Testis (tissue), 3 donors: ENCODE data around the gene MEGF6. TPM values are rescaled to one million over a fixed set of nuclear protein-coding genes. Genes with fewer than 3 reads are reported as not detected.

Experiments
- DNase-seq: peaks from one replicate; pipeline ENCODE4 v3.0.0-alpha.2; 2019
- H3K27ac ChIP-seq, 2 donors: fragments of 200-600 bp; sonication (generic); one replicate each; pipeline ENCODE4 v1.5.1; 2019
- H3K27me3 ChIP-seq: fragments of 200-600 bp; sonication (generic); one replicate; pipeline ENCODE4 v1.5.1; 2019
- H3K36me3 ChIP-seq: fragments of 200-600 bp; sonication (generic); one replicate; pipeline ENCODE4 v1.5.1; 2017; ENCODE audit warnings: low read depth; ENCODE audit errors: missing control alignments
- H3K4me1 ChIP-seq: fragments of 200-600 bp; sonication (generic); one replicate; pipeline ENCODE4 v1.5.1; 2019
- H3K4me3 ChIP-seq, 2 donors: fragments of 200-600 bp; sonication (generic); one replicate each; pipeline ENCODE4 v1.5.1; 2017 to 2019
- H3K9me3 ChIP-seq: fragments of 200-600 bp; sonication (generic); one replicate; pipeline ENCODE4 v1.5.1; 2017
- POLR2A ChIP-seq: fragments of 450-650 bp; IDR thresholded peaks from one replicate; pipeline ENCODE4 v1.6.1; 2017; ENCODE audit warnings: antibody characterized with exemption, mild to moderate bottlenecking, moderate library complexity
- WGBS, 2 donors: methylation state at CpG; one replicate each; pipeline ENCODE4 v1.1.5; 2018; 5-methylcytosine and 5-hydroxymethylcytosine counted together
- intact Hi-C: fragments of 100-400 bp; cut with DNase I; formaldehyde crosslinking; loops from one replicate; pipeline ENCODE4 v1.15.1; 2023; ENCODE audit warnings: low total_unique reads
- polyA plus RNA-seq: library from polyadenylated mRNA; stranded (reverse); fragments of 350-450 nt; fragmentation: Illumina TruSeq; extraction: RNeasy Lipid Tissue Mini Kit (QIAGEN cat#74804); gene quantifications from one replicate; pipeline ENCODE4 v1.2.3, GENCODE V29; 2014; ENCODE audit warnings: low read depth, low replicate concordance; ENCODE audit not compliant: insufficient read depth
- total RNA-seq, 2 donors: library from RNA; depleted of rRNA; stranded (reverse); fragments of >200 nt; gene quantifications; one replicate each; pipeline ENCODE4 v1.2.3, GENCODE V29; 2016
- TF ChIP-seq, protein P1 (sequence below), 3 experiments: fragments of 450-650 bp in 2 of 3; fragments of 200-600 bp in 1 of 3; sonication (generic) in 1 of 3; IDR thresholded peaks; one replicate each; pipeline ENCODE4 v1.5.1; 2016 to 2019; ENCODE audit warnings: antibody characterized with exemption in 3 of 3, mild to moderate bottlenecking in 2 of 3, moderate library complexity in 1 of 3

MEGF6 gene
- total and polyA plus RNA-seq, 3 donors from 2014 or later = 9.0 to 26.4 (median 16.1) TPM

DNA sequence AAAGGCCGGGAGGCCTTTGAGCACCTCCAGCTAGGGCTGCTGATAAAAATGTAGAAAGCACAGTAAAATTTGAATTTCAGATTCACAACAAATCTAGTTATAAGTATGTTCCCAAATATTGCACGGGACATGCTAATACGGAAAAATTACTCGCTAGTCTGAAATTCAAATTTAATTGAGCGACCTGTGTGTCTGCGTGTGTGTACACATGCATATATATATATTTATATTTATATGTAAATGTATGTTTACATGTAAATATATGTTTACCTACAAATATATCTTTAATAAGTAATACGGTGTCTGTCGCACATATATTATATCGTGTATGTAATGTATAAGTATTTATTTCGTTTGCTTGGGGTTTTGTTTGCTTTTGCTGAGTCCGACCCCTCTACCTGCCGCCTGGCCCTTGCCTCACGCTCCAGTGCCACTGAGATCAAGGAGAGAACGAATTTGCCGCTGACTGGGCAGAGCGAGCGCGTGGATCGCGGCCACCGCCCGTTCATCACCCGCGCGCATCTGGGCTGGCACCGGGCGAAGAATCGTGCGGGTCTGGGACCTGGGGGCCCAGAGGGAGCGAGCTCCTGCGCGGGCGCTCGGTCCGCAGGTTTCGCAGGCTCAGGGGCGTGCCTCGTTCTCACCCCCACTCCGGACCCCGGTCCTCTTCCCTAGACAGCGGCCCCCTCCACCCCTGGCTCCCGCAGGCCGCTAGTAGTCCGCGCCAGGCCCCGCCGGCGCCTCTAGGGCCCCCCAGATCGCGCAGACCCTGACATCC, 39.1 kb upstream of the MEGF6 start:
- WGBS, 2 donors = 10% methylated on average over 25 to 40 of the region's 50 CpGs
- Histone ChIP-seq H3K4me3 (peak overlapping the region in 1 of 2 donors; percentile 94), H3K27ac (no peak overlapping the region), H3K27me3 (no peaks in the 10 kb centered on the region), H3K9me3 (no peaks in the 10 kb centered on the region), H3K36me3 (no peaks in the 10 kb centered on the region), H3K4me1 (no peaks in the 10 kb centered on the region)
- TF ChIP-seq, protein P1, sequence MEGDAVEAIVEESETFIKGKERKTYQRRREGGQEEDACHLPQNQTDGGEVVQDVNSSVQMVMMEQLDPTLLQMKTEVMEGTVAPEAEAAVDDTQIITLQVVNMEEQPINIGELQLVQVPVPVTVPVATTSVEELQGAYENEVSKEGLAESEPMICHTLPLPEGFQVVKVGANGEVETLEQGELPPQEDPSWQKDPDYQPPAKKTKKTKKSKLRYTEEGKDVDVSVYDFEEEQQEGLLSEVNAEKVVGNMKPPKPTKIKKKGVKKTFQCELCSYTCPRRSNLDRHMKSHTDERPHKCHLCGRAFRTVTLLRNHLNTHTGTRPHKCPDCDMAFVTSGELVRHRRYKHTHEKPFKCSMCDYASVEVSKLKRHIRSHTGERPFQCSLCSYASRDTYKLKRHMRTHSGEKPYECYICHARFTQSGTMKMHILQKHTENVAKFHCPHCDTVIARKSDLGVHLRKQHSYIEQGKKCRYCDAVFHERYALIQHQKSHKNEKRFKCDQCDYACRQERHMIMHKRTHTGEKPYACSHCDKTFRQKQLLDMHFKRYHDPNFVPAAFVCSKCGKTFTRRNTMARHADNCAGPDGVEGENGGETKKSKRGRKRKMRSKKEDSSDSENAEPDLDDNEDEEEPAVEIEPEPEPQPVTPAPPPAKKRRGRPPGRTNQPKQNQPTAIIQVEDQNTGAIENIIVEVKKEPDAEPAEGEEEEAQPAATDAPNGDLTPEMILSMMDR (IDR thresholded peaks at IDR 0.05) = no peak
- TF ChIP-seq POLR2A = no peak
- DNase-seq = no peak
- intact Hi-C loops = no loop called here

DNA sequence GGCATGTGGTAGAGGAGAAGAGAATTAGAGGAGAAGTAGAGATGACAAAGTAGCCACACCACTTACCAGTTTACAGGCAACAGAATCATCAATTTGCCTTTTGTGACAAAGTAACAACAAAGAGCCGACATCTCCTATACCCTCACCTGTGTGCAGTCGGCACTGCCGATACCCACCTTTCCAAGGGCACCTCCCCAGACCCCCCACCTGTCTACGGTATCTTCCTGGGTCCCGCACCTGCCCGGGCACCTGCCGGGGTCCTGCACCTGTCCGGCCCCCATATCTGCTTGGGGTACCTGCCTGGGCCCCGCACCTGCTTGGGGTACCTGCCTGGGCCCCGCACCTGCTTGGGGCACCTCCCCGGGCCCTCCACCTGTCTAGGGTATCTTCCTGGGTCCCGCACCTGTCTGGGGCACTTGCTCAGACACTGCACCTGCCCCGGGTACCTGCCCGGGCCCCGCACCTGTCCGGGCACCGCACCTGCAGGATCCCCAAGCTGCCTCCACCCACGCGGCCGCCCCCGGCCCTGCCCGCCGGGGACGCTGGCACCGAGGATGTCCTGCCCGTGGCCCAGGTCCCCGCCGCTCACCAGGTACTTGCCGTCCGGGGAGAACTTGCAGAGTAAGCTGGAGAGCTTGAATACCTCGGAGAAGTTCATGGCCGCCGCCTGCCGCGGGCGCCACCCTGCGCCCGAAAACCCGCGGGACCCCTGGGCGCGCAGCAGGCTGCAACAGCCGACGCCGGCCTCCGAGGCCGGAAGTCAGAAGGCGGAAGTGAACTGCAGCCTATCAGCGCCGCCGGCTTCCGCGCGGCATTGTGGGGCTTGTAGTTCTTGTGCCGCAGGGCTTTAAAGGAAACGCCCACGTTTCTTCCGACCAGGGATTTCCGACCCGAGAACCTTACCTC, 38.3 kb upstream of the MEGF6 start, which contains the start of gene WRAP73:
WRAP73 (minus strand) TSS at position 762 of the 906 bp plus-strand sequence; CDS start at position 658, 104 bp downstream.
- intact Hi-C loops = no loop called here
- no peaks in the 10 kb centered on the region for H3K36me3 ChIP-seq
- TF ChIP-seq POLR2A = peak; percentile 56
- TF ChIP-seq, protein P1 (IDR thresholded peaks at IDR 0.05) = no peak
- no peaks in the 10 kb centered on the region for H3K4me1 ChIP-seq
- peak; percentile 95 for DNase-seq
- no peak within 1 kb of the TSS for H3K27ac ChIP-seq
- 2 to 8% methylated on average over 14 to 59 of the region's 60 CpGs for whole genome bisulfite sequencing, 2 donors
- peak within 1 kb of the TSS; percentile 63 to 94 for H3K4me3 ChIP-seq
- no peaks in the 10 kb centered on the region for H3K27me3 ChIP-seq
- H3K9me3 ChIP-seq = no peaks in the 10 kb centered on the region

- WGBS, 2 donors = 93 to 96% methylated on average over 19 to 20 of the region's 20 CpGs
- intact Hi-C loops = no loop called here
- DNase-seq = no peak
- TF ChIP-seq, protein P1 (IDR thresholded peaks at IDR 0.05) = no peak
- no peak for TF ChIP-seq POLR2A
- H3K36me3 ChIP-seq = no peaks in the 10 kb centered on the region
- H3K4me3 ChIP-seq = no peak overlapping the region
- no peaks in the 10 kb centered on the region for H3K4me1 ChIP-seq
- H3K9me3 ChIP-seq = no peaks in the 10 kb centered on the region
- H3K27me3 ChIP-seq = no peaks in the 10 kb centered on the region
- no peak overlapping the region for H3K27ac ChIP-seq
These were observed 35.3 kb upstream of the MEGF6 start for GRCh38 chr1:3646596-3646995.

GRCh38 chr1:3645666-3646355, 34.5 kb upstream of the MEGF6 start:
- Histone ChIP-seq H3K36me3 (no peaks in the 10 kb centered on the region), H3K27me3 (no peaks in the 10 kb centered on the region), H3K4me3 (no peak overlapping the region), H3K4me1 (no peaks in the 10 kb centered on the region), H3K9me3 (no peaks in the 10 kb centered on the region), H3K27ac (no peak overlapping the region)
- intact Hi-C loops = no loop called here
- no peak for DNase-seq
- TF ChIP-seq, protein P1 (IDR thresholded peaks at IDR 0.05) = no peak
- WGBS, 2 donors = 84 to 86% methylated on average over 27 of the region's 27 CpGs
